ENCODE measurements around the gene SOCS1. TPM values are rescaled to one million over a fixed set of nuclear protein-coding genes. Genes with fewer than 3 reads are reported as not detected.

Gene SOCS1
- total RNA-seq, 2 donors from 2014 or later: 4.7 to 5.5 TPM

GRCh38 chr16:11254913-11255736, 879 bp downstream of the SOCS1 start:
- Histone ChIP-seq H3K4me3 (peak overlapping the region; percentile 64 to 72), H3K27me3 (no peaks in the 10 kb centered on the region), H3K4me1 (peaks cover 0 to 32% of the 10 kb centered on the region in 2 donors), H3K9me3 (no peaks in the 10 kb centered on the region), H3K36me3 (no peaks in the 10 kb centered on the region), H3K27ac (peak overlapping the region; percentile 92 to 94)
- DNase-seq (ENCODE audit: low spot score): no peak
- TF ChIP-seq, protein P1, sequence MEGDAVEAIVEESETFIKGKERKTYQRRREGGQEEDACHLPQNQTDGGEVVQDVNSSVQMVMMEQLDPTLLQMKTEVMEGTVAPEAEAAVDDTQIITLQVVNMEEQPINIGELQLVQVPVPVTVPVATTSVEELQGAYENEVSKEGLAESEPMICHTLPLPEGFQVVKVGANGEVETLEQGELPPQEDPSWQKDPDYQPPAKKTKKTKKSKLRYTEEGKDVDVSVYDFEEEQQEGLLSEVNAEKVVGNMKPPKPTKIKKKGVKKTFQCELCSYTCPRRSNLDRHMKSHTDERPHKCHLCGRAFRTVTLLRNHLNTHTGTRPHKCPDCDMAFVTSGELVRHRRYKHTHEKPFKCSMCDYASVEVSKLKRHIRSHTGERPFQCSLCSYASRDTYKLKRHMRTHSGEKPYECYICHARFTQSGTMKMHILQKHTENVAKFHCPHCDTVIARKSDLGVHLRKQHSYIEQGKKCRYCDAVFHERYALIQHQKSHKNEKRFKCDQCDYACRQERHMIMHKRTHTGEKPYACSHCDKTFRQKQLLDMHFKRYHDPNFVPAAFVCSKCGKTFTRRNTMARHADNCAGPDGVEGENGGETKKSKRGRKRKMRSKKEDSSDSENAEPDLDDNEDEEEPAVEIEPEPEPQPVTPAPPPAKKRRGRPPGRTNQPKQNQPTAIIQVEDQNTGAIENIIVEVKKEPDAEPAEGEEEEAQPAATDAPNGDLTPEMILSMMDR (IDR thresholded peaks at IDR 0.05): no peak

DNA sequence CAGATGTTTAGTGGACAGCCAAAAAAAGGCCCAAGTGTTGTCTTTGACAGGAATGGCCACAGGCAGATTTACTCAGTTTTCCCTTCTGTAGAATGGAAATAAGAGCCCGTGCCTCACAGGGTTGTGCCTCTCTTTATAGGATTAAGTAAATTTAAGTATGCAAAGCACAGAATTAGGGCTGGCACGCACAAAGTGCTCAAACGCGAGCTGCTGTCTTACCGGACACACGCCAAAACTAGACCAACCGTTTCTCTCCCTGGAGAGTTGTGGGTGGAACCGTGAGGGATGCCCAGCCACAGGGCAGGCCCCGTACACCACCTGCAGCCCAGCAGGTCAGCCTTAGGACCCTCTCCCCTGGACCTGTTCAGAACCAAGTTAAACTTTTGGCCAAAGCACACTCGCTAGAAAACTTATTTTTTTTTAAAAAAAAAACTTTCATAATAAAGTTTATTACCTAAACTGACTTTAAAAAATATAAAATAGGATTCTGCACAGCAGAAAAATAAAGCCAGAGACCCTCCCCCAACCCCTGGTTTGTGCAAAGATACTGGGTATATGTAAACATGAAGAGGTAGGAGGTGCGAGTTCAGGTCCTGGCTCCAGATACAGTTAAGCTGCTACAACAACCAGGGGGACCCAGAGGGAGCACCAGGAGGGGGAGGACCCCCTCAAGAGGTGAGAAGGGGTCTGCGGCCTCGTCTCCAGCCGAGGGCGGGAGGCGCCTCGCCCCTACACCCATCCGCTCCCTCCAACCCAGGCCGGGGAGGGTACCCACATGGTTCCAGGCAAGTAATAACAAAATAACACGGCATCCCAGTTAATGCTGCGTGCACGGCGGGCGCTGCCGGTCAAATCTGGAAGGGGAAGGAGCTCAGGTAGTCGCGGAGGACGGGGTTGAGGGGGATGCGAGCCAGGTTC, 1.8 kb downstream of the SOCS1 start:
- Histone ChIP-seq H3K9me3 (no peaks in the 10 kb centered on the region), H3K27ac (peak overlapping the region in 1 of 2 donors; percentile 94), H3K36me3 (no peaks in the 10 kb centered on the region), H3K4me3 (peak overlapping the region; percentile 64 to 72), H3K27me3 (no peaks in the 10 kb centered on the region), H3K4me1 (peaks cover 0 to 29% of the 10 kb centered on the region in 2 donors)
- DNase-seq (ENCODE audit: low spot score): no peak
- TF ChIP-seq, protein P1 (IDR thresholded peaks at IDR 0.05): no peak

DNA sequence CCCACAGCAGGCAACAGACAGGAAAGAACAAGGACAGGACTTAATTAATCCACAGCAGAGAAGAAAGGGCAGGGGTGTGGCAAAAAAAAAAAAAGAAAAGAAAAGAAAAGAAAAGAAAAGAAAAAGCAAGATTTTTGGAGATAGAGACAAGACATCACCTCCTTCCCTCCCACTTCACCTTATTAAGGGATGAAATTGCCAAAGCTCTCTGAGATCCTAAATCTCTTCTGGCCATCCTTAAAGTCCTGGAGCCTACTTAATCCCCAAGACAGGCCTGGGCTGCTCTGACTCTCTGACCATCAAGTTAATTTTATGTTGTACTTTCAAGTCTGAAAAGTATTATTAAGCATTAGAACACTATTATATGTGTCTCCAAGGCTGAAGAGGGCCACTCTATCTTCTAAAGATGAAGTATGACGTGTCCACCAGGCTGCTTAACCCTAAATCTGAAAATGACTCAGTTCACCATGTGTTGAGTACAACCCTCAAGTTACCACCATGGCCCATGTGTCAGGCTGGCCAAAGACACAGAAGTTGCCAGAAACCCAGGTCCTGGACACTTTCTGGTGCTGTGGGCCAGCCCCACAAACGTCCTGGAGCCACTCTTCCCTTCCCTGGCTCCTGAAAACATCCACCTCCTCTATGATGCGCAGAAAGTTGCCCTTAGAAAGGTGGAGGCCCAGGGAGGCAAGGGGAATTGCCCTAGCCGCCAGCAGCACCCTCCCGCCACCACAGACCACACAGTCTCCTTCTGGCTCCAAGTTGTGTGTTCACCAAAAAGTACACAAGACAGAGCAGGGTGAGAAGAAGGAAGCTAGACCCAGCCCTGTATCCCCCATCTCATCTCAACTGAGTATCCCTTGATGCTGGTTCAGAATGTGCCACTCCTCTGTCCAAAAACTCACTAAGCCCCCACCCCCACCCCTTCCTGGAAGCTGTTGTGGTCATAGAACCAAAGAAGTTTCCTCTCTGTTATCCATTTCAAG, 2.7 kb downstream of the SOCS1 start:
- Histone ChIP-seq H3K4me1 (peaks cover 0 to 20% of the 10 kb centered on the region in 2 donors), H3K9me3 (no peaks in the 10 kb centered on the region), H3K4me3 (no peak overlapping the region), H3K27me3 (no peaks in the 10 kb centered on the region), H3K36me3 (no peaks in the 10 kb centered on the region), H3K27ac (no peak overlapping the region)
- TF ChIP-seq, protein P1 (IDR thresholded peaks at IDR 0.05): no peak
- DNase-seq (ENCODE audit: low spot score): no peak

GRCh38 chr16:11252482-11252931, 3.5 kb downstream of the SOCS1 start:
- Histone ChIP-seq H3K27ac (no peak overlapping the region), H3K4me3 (no peak overlapping the region), H3K4me1 (peaks cover 0 to 19% of the 10 kb centered on the region in 2 donors), H3K27me3 (no peaks in the 10 kb centered on the region), H3K36me3 (no peaks in the 10 kb centered on the region), H3K9me3 (no peaks in the 10 kb centered on the region)
- no peak for DNase-seq (ENCODE audit: low spot score)
- TF ChIP-seq, protein P1 (IDR thresholded peaks at IDR 0.05): no peak

Data from right atrium auricular region (tissue), 2 donors.